ENCODE results near the gene PCK1. TPM values are rescaled to one million over a fixed set of nuclear protein-coding genes. Genes with fewer than 3 reads are reported as not detected.

Gene PCK1
- total RNA-seq, 1 donor from 2014 or later = not detected

DNA sequence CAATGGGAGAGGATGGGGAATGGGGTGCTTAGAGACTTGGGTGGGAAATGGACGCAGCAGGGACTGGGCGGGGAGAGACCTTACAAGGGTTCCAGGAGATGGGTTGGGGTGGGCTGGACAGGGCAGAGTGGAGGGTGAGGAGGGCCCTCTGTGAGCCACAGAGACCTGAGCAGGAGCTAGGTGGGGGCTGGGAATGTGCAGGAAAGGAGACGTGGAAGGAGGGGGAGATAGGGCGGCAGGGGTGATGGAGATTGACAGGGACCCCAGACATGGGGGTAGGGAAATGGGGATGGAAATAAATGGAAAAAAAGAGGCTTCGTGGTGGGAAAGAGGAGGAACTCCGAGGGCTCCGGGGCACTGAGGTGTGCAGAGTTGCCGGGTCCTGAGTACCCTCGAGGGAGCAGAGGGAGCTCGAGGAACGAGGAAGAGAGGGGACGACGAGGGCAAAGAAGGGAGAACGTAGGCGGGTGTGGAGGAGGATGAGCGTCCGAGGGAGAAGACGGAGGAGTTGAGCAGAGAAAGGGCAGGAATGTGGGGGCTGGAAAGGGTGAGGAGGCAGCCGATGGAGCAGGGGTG lies 33.9 kb upstream of the PCK1 start:
- no peak for TF ChIP-seq CTCF (IDR thresholded peaks at IDR 0.05)
- no peak overlapping the region for H3K4me3 ChIP-seq
- H3K36me3 ChIP-seq = no peaks in the 10 kb centered on the region
- H3K27ac ChIP-seq = no peak overlapping the region
- intact Hi-C loops (cut with DNase I) = no loop called here
- H3K4me1 ChIP-seq = no peaks in the 10 kb centered on the region
- DNase-seq = no peak
- no peaks in the 10 kb centered on the region for H3K27me3 ChIP-seq (ENCODE audit: low read depth)
- no peaks in the 10 kb centered on the region for H3K9me3 ChIP-seq
- peak in 1 of 2 donors; percentile 12 for ATAC-seq

DNA sequence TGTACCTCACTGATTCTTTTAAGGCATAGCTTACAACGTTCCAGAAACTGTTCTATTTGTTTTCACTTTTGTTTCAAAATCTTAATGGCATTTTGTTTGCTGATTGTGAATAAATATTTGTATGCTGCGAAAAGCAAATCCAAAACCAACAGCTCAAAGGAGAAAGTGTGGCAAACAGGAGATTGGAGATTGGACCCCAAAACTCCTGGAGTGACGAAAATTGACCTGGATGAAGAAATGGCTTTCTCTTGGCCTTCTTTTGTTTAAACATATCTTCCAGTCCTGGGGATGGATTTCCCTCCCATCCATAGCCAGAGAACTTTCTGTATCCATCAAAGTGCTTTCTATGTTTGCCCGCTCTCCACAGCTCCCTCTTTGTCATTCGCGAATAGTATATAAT lies 33.2 kb upstream of the PCK1 start:
- no peaks in the 10 kb centered on the region for H3K9me3 ChIP-seq
- H3K27ac ChIP-seq = no peak overlapping the region
- no peaks in the 10 kb centered on the region for H3K4me1 ChIP-seq
- DNase-seq (no peak), ATAC-seq (no peak)
- intact Hi-C loops (cut with DNase I) = no loop called here
- H3K27me3 ChIP-seq (ENCODE audit: low read depth) = no peaks in the 10 kb centered on the region
- H3K36me3 ChIP-seq = no peaks in the 10 kb centered on the region
- TF ChIP-seq CTCF (IDR thresholded peaks at IDR 0.05) = no peak
- no peak overlapping the region for H3K4me3 ChIP-seq

DNA sequence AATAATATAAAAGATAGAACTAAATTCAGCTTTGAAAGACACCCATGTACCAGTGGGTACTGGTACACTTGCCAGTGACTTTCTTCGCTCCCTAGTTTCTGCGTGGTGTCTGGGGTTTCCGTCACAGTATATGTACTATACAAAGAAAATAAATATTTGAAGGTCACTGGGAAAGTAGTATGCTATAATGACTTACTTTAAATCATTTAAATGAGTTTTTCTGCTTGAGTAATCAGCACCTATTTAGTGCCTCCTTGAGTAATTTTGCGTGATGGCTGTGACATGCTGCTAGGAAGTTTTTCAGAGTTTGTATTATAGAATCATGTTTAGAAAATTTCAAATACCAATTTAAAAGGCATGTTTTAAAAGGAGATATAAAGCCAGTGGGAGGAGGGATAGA lies 32.8 kb upstream of the PCK1 start:
- Histone ChIP-seq H3K36me3 (no peaks in the 10 kb centered on the region), H3K4me1 (no peaks in the 10 kb centered on the region), H3K27me3 (ENCODE audit: low read depth) (no peaks in the 10 kb centered on the region), H3K27ac (no peak overlapping the region), H3K4me3 (no peak overlapping the region), H3K9me3 (no peaks in the 10 kb centered on the region)
- DNase-seq (no peak), ATAC-seq (no peak)
- TF ChIP-seq CTCF (IDR thresholded peaks at IDR 0.05) = no peak
- intact Hi-C loops (cut with DNase I) = no loop called here

DNA sequence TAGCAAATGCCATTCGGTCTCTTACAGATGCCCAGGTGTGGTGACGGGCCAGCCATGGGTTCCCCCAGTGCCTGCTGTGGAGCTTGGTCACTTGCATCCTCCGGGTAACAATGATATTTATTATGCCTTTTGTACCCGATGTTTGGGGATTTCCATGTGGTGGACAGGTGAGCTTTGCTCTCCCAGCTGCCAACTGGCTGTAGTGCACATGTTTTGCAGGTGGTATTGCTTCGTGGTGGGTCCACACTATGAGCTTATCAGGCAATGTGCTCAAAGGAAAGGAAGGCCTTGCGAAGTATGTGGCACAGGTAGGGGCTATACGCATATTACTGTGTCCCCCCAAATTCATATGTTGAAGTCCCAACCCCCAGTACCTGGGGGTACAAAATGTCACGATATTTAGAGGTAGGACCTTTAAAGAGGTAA lies 31.7 kb upstream of the PCK1 start:
- ATAC-seq = no peak
- intact Hi-C loops (cut with DNase I) = no loop called here

DNA sequence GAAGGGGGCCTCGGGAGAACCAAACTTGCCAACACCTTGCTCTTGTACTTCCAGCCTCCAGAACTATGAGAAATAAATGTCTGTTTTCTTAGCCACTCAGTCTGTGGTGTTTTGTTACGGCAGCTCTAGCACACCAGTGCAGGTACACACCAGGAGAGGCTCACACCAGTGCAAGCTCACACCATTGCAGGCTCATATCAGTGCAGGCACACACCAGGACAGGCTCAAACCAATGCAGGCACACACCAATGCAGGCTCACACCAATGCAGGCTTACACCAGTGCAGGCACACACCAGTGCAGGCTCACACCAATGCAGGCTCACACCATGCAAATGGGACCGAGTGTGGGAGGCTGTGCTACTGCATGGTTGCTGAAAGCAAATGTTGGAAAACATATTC lies 31.1 kb upstream of the PCK1 start:
- Histone ChIP-seq H3K4me3 (no peak overlapping the region), H3K27me3 (ENCODE audit: low read depth) (no peaks in the 10 kb centered on the region), H3K4me1 (no peaks in the 10 kb centered on the region), H3K27ac (no peak overlapping the region), H3K9me3 (no peaks in the 10 kb centered on the region), H3K36me3 (no peaks in the 10 kb centered on the region)
- DNase-seq (no peak), ATAC-seq (no peak)
- intact Hi-C loops (cut with DNase I) = no loop called here
- TF ChIP-seq CTCF (IDR thresholded peaks at IDR 0.05) = no peak

More for the DNA sequence above, 31.7 kb upstream of the PCK1 start:
- no peak for DNase-seq
- no peak for TF ChIP-seq CTCF (IDR thresholded peaks at IDR 0.05)
- no peaks in the 10 kb centered on the region for H3K36me3 ChIP-seq
- no peaks in the 10 kb centered on the region for H3K9me3 ChIP-seq
- H3K4me1 ChIP-seq = no peaks in the 10 kb centered on the region
- no peak overlapping the region for H3K27ac ChIP-seq
- no peaks in the 10 kb centered on the region for H3K27me3 ChIP-seq (ENCODE audit: low read depth)
- no peak overlapping the region for H3K4me3 ChIP-seq

All from lower lobe of right lung (tissue), 2 donors.